Osteocyte (in vitro differentiated cells): ENCODE data around the gene IER5L. TPM values are rescaled to one million over a fixed set of nuclear protein-coding genes. Genes with fewer than 3 reads are reported as not detected.
"Not testable (repeated sequence)": the region's sequence is repeated elsewhere in the genome, so short reads cannot be mapped to it uniquely, and the experiment has no call there.

Experiments used
- DNase-seq: peaks from one replicate; pipeline ENCODE4 v3.0.0; 2021; ENCODE audit warnings: mixed read lengths; ENCODE audit not compliant: unreplicated experiment; ENCODE audit errors: extremely low spot score
- H3K27ac Mint-ChIP-seq: one replicate; pipeline ENCODE4 v1.8.0; 2021; ENCODE audit warnings: mild to moderate bottlenecking, mixed read lengths; ENCODE audit not compliant: unreplicated experiment
- H3K27me3 Mint-ChIP-seq: one replicate; pipeline ENCODE4 v1.8.0; 2021; ENCODE audit warnings: mixed read lengths; ENCODE audit not compliant: unreplicated experiment
- H3K36me3 Mint-ChIP-seq: one replicate; pipeline ENCODE4 v1.8.0; 2021; ENCODE audit warnings: mixed read lengths; ENCODE audit not compliant: unreplicated experiment
- H3K4me1 Mint-ChIP-seq: one replicate; pipeline ENCODE4 v1.8.0; 2021; ENCODE audit warnings: mixed read lengths; ENCODE audit not compliant: unreplicated experiment
- H3K4me3 Mint-ChIP-seq: one replicate; pipeline ENCODE4 v1.8.0; 2021; ENCODE audit warnings: mild to moderate bottlenecking, moderate library complexity, mixed read lengths; ENCODE audit not compliant: unreplicated experiment
- H3K9me3 Mint-ChIP-seq: one replicate; pipeline ENCODE4 v1.8.0; 2021; ENCODE audit warnings: mixed read lengths; ENCODE audit not compliant: unreplicated experiment
- CTCF ChIP-seq: fragments of 200-600 bp; sonication (generic); IDR thresholded peaks from 2 replicates; pipeline ENCODE4 v1.5.0; 2021; ENCODE audit warnings: antibody characterized with exemption, mild to moderate bottlenecking, moderate library complexity
- total RNA-seq: library from RNA; stranded (reverse); gene quantifications from 2 replicates; pipeline ENCODE4 v1.2.1, GENCODE V29; 2021

IER5L gene
- total RNA-seq, 1 donor from 2014 or later = 60.8 TPM

GRCh38 chr9:129200255-129200654 lies 22.2 kb upstream of the IER5L start:
- no peaks in the 10 kb centered on the region for H3K36me3 Mint-ChIP-seq
- no peaks in the 10 kb centered on the region for H3K27me3 Mint-ChIP-seq
- H3K9me3 Mint-ChIP-seq = no peaks in the 10 kb centered on the region
- no peak overlapping the region for H3K27ac Mint-ChIP-seq
- no peak overlapping the region for H3K4me3 Mint-ChIP-seq
- no peak for DNase-seq
- peaks cover 20% of the 10 kb centered on the region for H3K4me1 Mint-ChIP-seq
- TF ChIP-seq CTCF = no peak

- no peaks in the 10 kb centered on the region for H3K9me3 Mint-ChIP-seq
- no peak for DNase-seq
- H3K27ac Mint-ChIP-seq = peak overlapping the region; percentile 40
Measured at GRCh38 chr9:129199044-129199435, 21.0 kb upstream of the IER5L start.

DNA sequence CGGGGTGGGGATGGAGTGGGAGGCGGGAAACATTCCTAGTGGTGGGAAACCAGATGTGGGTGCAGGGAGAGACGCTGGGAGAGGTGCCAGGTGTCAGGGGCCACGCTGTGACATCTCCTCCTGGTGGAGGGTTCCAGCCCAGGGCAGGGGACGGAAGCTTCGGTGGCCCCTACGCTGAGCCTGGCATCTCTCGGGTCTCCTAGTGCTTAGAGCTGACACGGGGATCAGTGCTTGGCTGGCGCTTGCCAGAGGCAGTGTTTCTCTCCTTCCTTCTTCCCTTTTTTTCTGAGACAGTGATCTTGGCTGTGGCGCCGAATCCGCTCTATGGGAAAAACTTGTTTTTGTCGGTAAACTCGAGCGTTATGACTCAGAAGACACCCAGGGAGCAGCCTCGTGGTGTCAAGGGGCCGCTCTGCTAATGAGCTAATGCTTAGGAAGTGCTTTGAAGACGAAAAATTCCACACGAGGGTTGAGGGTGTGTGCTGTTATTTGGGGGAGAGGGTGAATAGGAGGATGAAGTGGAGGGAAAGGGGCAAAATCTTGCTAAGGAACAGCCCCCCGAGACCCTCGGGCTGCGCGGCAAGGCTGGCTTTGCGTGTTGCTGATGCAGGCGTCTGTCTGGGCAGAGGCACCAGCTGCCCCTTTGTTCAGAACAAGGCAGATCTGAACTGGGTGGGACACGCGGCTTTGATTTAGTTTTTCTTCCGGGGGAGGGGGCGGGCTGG lies 20.4 kb upstream of the IER5L start:
- H3K27me3 Mint-ChIP-seq = no peaks in the 10 kb centered on the region
- H3K4me1 Mint-ChIP-seq = peaks cover 20% of the 10 kb centered on the region
- no peaks in the 10 kb centered on the region for H3K9me3 Mint-ChIP-seq
- H3K27ac Mint-ChIP-seq = peak overlapping the region; percentile 96
- DNase-seq = no peak
- H3K36me3 Mint-ChIP-seq = no peaks in the 10 kb centered on the region
- no peak for TF ChIP-seq CTCF
- peak overlapping the region; percentile 50 for H3K4me3 Mint-ChIP-seq

More at GRCh38 chr9:129199044-129199435, 21.0 kb upstream of the IER5L start:
- H3K4me3 Mint-ChIP-seq = no peak overlapping the region
- no peaks in the 10 kb centered on the region for H3K27me3 Mint-ChIP-seq
- no peak for TF ChIP-seq CTCF
- H3K4me1 Mint-ChIP-seq = peaks cover 20% of the 10 kb centered on the region
- no peaks in the 10 kb centered on the region for H3K36me3 Mint-ChIP-seq

DNA sequence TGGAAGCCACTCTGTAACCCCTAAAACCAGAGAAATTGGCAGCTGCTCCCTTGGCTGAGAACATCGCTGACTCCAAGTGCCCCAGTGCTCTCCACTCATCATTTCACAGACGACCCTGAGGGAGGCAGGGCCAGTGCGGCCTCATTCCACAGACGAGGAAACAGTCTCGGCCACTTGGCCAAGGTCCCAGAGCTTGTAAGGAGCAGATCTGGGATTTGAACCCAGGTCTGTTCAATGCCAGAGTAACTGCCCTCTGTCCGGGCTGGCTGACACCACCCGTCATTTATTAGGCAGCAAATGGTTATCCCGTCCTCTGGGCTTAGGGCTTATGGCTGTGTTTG lies 19.9 kb upstream of the IER5L start:
- peaks cover 18% of the 10 kb centered on the region for H3K4me1 Mint-ChIP-seq
- H3K4me3 Mint-ChIP-seq = no peak overlapping the region
- DNase-seq = no peak
- peak overlapping the region; percentile 96 for H3K27ac Mint-ChIP-seq
- no peaks in the 10 kb centered on the region for H3K27me3 Mint-ChIP-seq
- H3K36me3 Mint-ChIP-seq = peaks cover 4% of the 10 kb centered on the region
- no peaks in the 10 kb centered on the region for H3K9me3 Mint-ChIP-seq
- TF ChIP-seq CTCF = no peak

GRCh38 chr9:129197045-129197444 lies 19.0 kb upstream of the IER5L start:
- H3K27ac Mint-ChIP-seq = not testable (repeated sequence)

DNA sequence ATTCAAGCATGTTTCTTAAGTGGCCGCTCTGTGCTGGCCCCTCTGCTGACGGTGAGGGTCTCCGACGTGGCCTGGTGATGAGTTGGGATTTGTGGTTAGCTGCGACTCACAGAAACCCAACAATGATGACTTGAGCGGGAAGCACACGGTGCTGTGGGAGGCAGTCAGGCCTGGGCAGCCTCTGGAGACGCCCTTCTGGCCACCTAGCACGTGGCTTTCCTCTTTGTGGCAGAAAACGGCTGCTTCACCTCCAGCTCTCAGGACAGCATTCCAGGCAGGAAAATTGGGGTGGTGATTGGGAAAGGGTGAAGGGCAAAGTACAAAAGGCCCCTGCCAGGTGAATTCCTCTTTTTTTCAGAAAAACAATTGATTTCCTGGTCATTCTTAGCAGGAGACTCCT lies 17.5 kb upstream of the IER5L start:
- Mint-ChIP-seq H3K27ac (no peak overlapping the region), H3K4me1 (peaks cover 18% of the 10 kb centered on the region), H3K9me3 (no peaks in the 10 kb centered on the region), H3K27me3 (no peaks in the 10 kb centered on the region), H3K4me3 (no peak overlapping the region), H3K36me3 (peaks cover 4% of the 10 kb centered on the region)
- no peak for DNase-seq
- TF ChIP-seq CTCF = no peak

More at GRCh38 chr9:129197045-129197444, 19.0 kb upstream of the IER5L start:
- H3K36me3 Mint-ChIP-seq, H3K9me3 Mint-ChIP-seq, H3K27me3 Mint-ChIP-seq, H3K4me3 Mint-ChIP-seq, DNase-seq: not testable (repeated sequence)
- H3K4me1 Mint-ChIP-seq = peaks cover 18% of the 10 kb centered on the region
